ENCODE data around the gene HOXB3. TPM values are rescaled to one million over a fixed set of nuclear protein-coding genes. Genes with fewer than 3 reads are reported as not detected.

HOXB3 gene
- total RNA-seq, 1 donor from 2014 or later: not detected

- Histone ChIP-seq H3K36me3 (ENCODE audit: insufficient read depth, low read length) (no peaks in the 10 kb centered on the region), H3K9me3 (ENCODE audit: insufficient read depth, low read depth, low read length) (peaks cover 9% of the 10 kb centered on the region), H3K27me3 (ENCODE audit: insufficient read depth, low read length) (peaks cover 97% of the 10 kb centered on the region), H3K4me3 (ENCODE audit: insufficient read depth, low read depth, low read length) (no peak overlapping the region), H2AFZ (ENCODE audit: low read depth, low read length) (no peak overlapping the region), H3K4me2 (ENCODE audit: low read length) (no peak overlapping the region), H3K4me1 (ENCODE audit: insufficient read depth, low read length) (peaks cover 11% of the 10 kb centered on the region), H3K9ac (ENCODE audit: low read length) (no peak overlapping the region), H3K27ac (ENCODE audit: low read depth, low read length) (no peak overlapping the region), H4K20me1 (ENCODE audit: insufficient read depth, low read length) (no peaks in the 10 kb centered on the region), H3K79me2 (ENCODE audit: insufficient read depth, low read length) (no peaks in the 10 kb centered on the region)
- no peak for FAIRE-seq
- DNase-seq (ENCODE audit: low read depth): no peak
- TF ChIP-seq CTCF (IDR thresholded peaks at IDR 0.05; ENCODE audit: insufficient read depth, low read depth, low read length) (no peak), EZH2 (IDR thresholded peaks at IDR 0.05; ENCODE audit: insufficient read depth, low read length) (no peak)
- Mint-ChIP-seq H3K4me3 (ENCODE audit: unreplicated experiment) (no peak overlapping the region), H3K4me1 (ENCODE audit: low read depth, unreplicated experiment) (no peaks in the 10 kb centered on the region), H3K36me3 (ENCODE audit: low read depth, unreplicated experiment) (peaks cover 9% of the 10 kb centered on the region), H3K9me3 (ENCODE audit: unreplicated experiment) (peaks cover 16% of the 10 kb centered on the region), H3K27ac (ENCODE audit: unreplicated experiment) (no peak overlapping the region), H3K27me3 (ENCODE audit: low read depth, unreplicated experiment) (peaks cover 87% of the 10 kb centered on the region)
These were observed 37.8 kb upstream of the HOXB3 start for GRCh38 chr17:48627623-48628521.

GRCh38 chr17:48627118-48627597 is 37.1 kb upstream of the HOXB3 start:
- H3K27ac ChIP-seq (ENCODE audit: low read depth, low read length): no peak overlapping the region
- peak overlapping the region; percentile 78 for H3K27ac Mint-ChIP-seq (ENCODE audit: unreplicated experiment)

More at GRCh38 chr17:48627118-48627597, 37.1 kb upstream of the HOXB3 start:
- no peaks in the 10 kb centered on the region for H4K20me1 ChIP-seq (ENCODE audit: insufficient read depth, low read length)
- peaks cover 5% of the 10 kb centered on the region for H3K9me3 ChIP-seq (ENCODE audit: insufficient read depth, low read depth, low read length)
- Mint-ChIP-seq H3K9me3 (ENCODE audit: unreplicated experiment) (peaks cover 23% of the 10 kb centered on the region), H3K4me3 (ENCODE audit: unreplicated experiment) (no peak overlapping the region), H3K4me1 (ENCODE audit: low read depth, unreplicated experiment) (no peaks in the 10 kb centered on the region), H3K27me3 (ENCODE audit: low read depth, unreplicated experiment) (peaks cover 87% of the 10 kb centered on the region), H3K36me3 (ENCODE audit: low read depth, unreplicated experiment) (peaks cover 5% of the 10 kb centered on the region)
- no peak overlapping the region for H3K4me3 ChIP-seq (ENCODE audit: insufficient read depth, low read depth, low read length)
- H3K9ac ChIP-seq (ENCODE audit: low read length): no peak overlapping the region
- H3K4me2 ChIP-seq (ENCODE audit: low read length): no peak overlapping the region
- no peak for DNase-seq (ENCODE audit: low read depth)
- H3K79me2 ChIP-seq (ENCODE audit: insufficient read depth, low read length): no peaks in the 10 kb centered on the region
- no peak overlapping the region for H2AFZ ChIP-seq (ENCODE audit: low read depth, low read length)
- H3K4me1 ChIP-seq (ENCODE audit: insufficient read depth, low read length): peaks cover 11% of the 10 kb centered on the region
- TF ChIP-seq EZH2 (IDR thresholded peaks at IDR 0.05; ENCODE audit: insufficient read depth, low read length) (no peak), CTCF (IDR thresholded peaks at IDR 0.05; ENCODE audit: insufficient read depth, low read depth, low read length) (no peak)
- no peaks in the 10 kb centered on the region for H3K36me3 ChIP-seq (ENCODE audit: insufficient read depth, low read length)
- no peak for FAIRE-seq
- peaks cover 97% of the 10 kb centered on the region for H3K27me3 ChIP-seq (ENCODE audit: insufficient read depth, low read length)

Measured in astrocyte (in vitro differentiated cells and primary cell).